NCI-H128 (cell line): ENCODE measurements around the gene SHROOM2.
"Not testable (repeated sequence)": the region's sequence is repeated elsewhere in the genome, so short reads cannot be mapped to it uniquely, and the experiment has no call there.

Source experiments
- DNase-seq: peaks from one replicate; lab custom pipeline; 2025; ENCODE audit not compliant: unreplicated experiment; lab: John Stamatoyannopoulos, UW

SHROOM2 gene

GRCh38 chrX:9775930-9776329, 10.3 kb upstream of the SHROOM2 start:
- DNase-seq: no peak

GRCh38 chrX:9781941-9782340, 4.3 kb upstream of the SHROOM2 start:
- DNase-seq: no peak

DNA sequence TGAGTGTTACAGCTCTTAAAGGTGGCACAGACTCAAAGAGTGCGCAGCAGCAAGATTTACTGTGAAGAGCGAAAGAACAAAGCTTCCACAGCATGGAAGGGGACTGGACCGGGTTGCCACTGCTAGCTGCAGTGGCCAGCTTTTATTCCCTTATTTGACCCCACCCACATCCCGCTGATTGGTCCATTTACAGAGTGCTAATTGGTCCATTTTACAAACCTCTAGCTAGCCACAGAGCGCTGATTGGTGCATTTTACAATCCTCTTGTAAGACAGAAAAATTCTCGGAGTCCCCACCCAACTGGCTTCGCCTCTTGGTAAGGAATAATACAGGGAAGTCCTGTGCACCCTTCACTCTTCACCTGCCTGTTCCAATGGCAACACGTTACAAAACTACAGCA, 1.9 kb upstream of the SHROOM2 start:
- DNase-seq: no peak

DNA sequence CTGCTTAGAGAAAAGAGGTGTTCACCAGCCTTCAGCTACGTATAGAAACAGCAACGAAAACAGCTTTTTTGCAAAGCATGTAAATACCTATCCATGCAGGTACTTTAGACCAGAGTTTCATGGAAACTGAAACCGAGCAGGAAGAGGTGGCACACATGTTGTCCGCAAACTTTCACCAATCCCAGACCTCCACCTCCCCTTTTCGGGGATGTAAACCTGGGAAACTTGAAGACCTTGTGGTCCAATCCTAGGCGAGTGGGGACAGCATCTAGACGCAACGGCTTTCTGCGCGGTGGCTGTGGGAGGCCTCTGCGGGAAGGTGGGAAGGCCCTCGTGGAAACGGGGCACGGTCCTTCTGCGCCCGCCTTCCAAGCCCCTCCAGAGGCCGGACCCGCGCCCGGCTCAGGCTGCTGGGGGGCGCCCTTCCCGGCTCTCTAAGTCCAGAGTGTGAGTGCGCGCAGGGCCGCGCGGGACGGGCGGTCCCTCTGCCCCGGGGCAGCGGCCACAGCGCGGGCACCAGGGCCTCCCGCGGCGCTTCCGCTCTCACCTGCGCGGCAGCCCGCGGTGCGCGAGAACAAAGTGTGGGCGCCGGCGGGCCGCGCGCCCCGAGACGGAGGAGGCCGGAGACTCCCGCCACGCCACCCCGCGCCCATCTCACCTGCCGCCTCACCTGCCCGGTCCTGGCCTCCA, 830 bp upstream of the SHROOM2 start:
- DNase-seq: no peak

DNA sequence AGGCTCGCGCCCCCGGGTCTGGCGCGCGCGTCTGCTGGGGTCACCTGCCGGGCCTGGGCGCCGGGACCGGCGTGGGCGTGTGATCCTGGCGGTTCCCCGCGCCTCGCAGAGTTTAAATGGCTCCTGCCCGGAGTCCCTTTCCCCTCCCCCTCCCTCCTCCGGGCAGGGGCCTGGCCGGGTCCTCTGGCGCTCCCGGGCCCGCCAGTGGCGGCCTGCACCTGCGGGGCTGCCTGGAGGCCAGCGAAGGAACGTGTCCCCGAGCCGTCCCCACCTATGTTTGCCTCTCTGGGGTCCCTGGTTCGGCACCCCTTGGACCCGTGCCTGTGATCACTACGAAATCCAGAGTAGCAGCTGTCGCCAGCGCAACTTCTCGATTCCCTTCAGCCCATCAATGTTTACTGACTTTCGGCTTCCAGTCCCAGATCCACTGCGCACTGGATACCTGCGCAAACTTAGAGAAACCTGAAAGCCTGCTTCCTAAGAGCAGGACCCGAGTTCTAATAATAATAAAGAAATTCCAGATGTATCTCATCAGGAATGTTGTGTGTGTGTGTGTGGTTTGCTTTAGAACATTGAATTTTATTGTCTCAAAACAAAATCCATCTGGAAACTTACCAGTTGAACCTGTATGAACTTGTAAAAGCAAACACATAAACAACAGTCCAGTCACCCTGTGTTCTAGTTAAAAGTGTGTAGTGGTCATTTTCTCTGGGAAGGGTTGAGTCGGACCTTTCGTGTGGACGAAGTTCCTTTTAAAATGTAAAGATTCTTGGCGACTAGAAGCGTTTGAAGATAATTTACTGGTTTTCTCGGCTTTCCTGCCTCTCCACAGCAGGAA, 788 bp downstream of the SHROOM2 start:
- no peak for DNase-seq

DNA sequence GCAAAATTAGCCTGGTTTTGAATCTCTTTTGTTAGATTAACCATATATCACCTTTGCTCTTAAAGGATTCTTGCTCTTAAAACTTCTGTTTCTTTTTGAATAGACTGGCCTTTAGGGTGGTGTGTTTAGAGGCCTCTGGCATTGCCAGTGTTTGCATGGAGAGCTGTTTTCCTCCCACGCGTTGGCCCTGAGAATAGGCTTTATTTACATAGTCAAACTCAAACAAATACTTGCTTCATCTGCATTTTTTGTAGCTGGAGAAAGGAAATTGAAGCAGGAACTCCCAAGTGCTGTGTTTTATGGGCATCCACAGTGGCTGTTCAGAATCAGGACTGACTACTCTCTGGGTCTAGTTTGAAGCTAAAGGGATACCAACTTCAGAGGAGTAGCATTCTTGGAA, 2.7 kb downstream of the SHROOM2 start:
- no peak for DNase-seq

GRCh38 chrX:9789555-9789954, 3.3 kb downstream of the SHROOM2 start:
- DNase-seq: no peak

GRCh38 chrX:9790866-9791265, 4.6 kb downstream of the SHROOM2 start:
- DNase-seq: no peak

DNA sequence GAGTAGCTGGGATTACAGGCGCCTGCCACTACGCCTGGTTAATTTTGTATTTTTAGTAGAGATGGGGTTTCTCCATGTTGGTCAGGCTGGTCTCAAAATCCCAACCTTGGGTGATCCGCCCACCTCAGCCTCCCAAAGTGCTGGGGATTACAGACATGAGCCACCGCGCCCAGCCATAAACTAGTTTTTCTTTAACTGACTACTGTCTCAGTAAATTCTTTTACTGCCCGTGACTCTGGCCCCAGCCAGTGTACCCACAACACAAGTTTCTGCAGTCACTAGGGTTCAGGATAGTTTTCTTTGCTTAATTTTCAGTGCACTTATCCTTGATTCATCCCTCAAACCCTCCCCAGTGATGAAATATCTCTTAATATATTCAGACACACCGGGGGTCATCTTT, 8.3 kb downstream of the SHROOM2 start:
- DNase-seq: no peak

GRCh38 chrX:9797384-9798360, 11.4 kb downstream of the SHROOM2 start:
- DNase-seq: no peak

GRCh38 chrX:9802737-9803136, 16.5 kb downstream of the SHROOM2 start:
- DNase-seq: no peak

DNA sequence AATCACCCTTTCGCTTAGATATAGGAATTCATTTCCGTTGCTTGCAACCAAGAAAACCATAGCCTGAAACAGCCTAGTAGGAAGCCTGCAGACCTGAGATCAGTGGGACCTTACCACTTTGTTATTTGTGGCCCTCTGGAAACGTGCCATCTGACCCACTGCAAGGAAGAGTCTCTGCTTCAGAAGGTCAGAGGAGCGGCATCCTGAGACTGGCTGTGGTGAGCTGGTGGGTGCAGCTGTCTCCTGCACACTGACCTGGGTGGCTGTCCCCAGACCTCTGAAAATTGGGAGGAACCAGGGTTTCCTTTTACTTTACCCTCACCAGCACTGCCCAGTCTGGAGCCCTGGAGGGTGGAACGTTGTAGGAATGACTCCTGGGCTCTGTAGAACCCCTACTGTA, 18.2 kb downstream of the SHROOM2 start:
- DNase-seq: no peak

DNA sequence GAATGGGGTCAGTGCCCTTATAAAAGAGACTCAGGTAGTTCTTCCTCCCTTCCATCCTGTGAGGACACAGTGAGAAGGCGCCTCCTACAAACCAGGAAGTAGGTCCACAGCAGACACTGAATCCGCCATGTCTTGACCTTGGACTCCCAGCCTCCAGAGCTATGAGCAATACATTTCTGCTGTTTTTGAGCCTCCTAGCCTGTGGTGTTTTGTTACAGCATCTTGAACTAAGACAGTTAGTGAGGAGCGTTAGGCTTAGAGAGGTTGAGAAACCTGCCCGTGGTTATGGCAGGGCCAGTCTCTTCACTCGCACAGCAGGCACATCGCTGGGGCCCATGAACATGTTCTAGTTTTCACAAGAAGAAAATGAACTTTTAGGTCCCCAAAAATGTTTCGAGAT, 19.7 kb downstream of the SHROOM2 start:
- no peak for DNase-seq

- no peak for DNase-seq
Observed at GRCh38 chrX:9807355-9808182, 21.3 kb downstream of the SHROOM2 start.

DNA sequence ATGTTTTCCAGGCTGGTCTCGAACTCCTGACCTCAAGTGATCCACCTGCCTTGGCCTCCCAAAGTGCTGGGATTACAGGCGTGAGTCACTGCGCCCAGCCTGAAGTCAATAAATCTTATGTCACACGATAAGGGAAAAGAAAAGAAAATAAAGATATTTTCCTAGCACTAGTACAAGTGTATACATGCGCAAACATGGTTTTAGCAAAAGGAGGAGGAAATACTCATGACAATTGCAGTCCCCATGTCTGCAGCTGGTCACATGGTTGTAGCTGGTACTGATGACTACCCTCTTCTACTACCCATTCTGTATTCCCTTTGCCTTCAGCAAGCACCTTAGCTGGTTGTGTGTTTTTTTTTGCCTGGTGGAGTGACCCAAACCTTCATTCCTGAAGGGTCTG, 23.6 kb downstream of the SHROOM2 start:
- not testable (repeated sequence) for DNase-seq

DNA sequence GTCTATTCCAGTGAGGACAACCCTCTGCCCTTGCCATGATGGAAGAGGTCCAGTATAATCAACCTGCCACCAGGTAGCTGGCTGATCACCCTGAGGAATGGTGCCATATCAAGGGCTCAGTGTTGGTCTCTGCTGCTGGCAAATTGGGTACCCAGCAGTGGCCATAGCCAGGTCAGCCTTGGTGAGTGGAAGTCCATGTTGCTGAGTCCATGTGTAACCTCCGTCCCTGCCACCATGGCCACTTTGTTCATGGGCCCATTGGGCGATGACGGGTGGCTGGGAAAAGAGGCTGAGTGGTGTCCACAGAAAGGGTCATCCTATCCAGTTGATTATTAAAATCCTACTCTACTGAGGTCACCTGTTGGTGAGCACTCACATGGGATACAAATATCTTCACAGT, 24.9 kb downstream of the SHROOM2 start:
- not testable (repeated sequence) for DNase-seq

- DNase-seq: no peak
Observed at GRCh38 chrX:9816084-9816700, 30.0 kb downstream of the SHROOM2 start.

GRCh38 chrX:9821572-9821971, 35.3 kb downstream of the SHROOM2 start:
- no peak for DNase-seq

DNA sequence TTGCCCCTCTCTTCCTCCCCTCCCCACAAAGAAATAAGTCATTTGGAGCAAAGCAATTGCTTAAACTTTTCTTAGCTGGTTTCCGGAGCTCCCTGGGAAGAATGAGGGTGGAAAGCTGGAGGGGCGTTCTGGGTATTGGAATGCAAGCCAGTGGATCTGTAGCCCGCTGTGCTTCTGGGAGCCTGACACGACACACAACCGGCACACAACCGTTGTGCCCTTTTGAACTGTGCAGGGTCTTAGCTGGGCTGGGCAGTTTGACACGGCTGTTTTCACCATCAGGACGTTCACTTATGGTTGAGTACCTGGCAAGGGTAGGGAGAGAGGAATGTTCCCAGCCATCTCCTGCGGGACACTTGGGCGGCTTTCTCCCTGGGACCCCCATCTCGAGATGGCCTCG, 38.3 kb downstream of the SHROOM2 start:
- no peak for DNase-seq

DNA sequence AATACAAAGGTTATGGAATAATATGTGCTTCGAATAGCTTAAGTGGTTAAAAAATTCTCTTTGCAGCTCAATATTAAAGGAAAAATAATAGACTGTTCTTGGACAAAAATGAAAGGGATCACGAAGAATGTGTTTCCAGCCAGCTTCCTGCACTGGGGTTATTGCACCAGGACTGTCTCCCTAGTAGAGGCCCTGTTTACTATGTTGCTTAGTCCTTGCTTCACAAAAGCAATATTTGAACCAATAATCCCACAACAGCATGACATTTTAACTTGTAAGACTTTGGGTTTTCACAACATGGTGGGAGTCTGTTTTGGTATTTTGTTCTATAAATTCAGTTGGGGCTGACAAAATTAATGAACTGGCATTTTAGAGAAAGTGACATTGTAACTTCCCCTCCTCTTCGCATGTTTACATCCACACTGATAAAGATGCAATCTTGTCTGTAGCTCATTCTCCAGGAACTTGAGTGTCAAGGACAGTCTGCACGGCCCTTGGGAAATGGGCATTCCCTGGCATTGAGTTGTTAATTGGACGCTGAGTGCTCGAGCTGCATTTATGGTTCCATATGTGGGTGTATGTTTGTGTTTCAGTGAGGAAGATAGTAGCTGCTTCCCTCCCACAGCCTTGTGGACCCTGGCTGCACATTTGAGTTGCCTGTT, 39.0 kb downstream of the SHROOM2 start:
- no peak for DNase-seq
